Smooth muscle cell (in vitro differentiated cells): Measurements from ENCODE around the gene BAIAP2. TPM values are rescaled to one million over a fixed set of nuclear protein-coding genes. Genes with fewer than 3 reads are reported as not detected.
"Not testable (repeated sequence)": the region's sequence is repeated elsewhere in the genome, so short reads cannot be mapped to it uniquely, and the experiment has no call there.

ENCODE experiments used
- DNase-seq: peaks from one replicate; lab custom pipeline; 2025; ENCODE audit not compliant: unreplicated experiment; lab: John Stamatoyannopoulos, UW
- H2AFZ ChIP-seq: fragments of 200-600 bp; sonication (generic); 2 replicates; pipeline ENCODE4 v1.6.0; 2016; ENCODE audit warnings: antibody characterized with exemption, low read depth, mild to moderate bottlenecking
- H3F3A ChIP-seq: fragments of 200-600 bp; sonication (generic); 2 replicates; pipeline ENCODE4 v1.6.0; 2017; ENCODE audit warnings: antibody characterized with exemption, low read depth
- H3K27ac ChIP-seq: fragments of 200-600 bp; sonication (generic); 2 replicates; pipeline ENCODE4 v1.5.1; 2016; ENCODE audit warnings: low read depth, mild to moderate bottlenecking
- H3K27me3 ChIP-seq: fragments of 200-600 bp; sonication (generic); 2 replicates; pipeline ENCODE4 v1.6.1; 2016; ENCODE audit warnings: low read depth, mild to moderate bottlenecking
- H3K36me3 ChIP-seq: fragments of 200-600 bp; sonication (generic); 2 replicates; pipeline ENCODE4 v1.5.1; 2016; ENCODE audit warnings: low read depth
- H3K4me1 ChIP-seq: fragments of 200-600 bp; sonication (generic); 2 replicates; pipeline ENCODE4 v1.5.1; 2016; ENCODE audit warnings: low read depth
- H3K4me2 ChIP-seq: fragments of 200-600 bp; sonication (generic); 2 replicates; pipeline ENCODE4 v1.6.0; 2016; ENCODE audit warnings: mild to moderate bottlenecking
- H3K4me3 ChIP-seq: fragments of 200-600 bp; sonication (generic); 2 replicates; pipeline ENCODE4 v1.5.1; 2016; ENCODE audit warnings: mild to moderate bottlenecking
- H3K79me2 ChIP-seq: fragments of 200-600 bp; sonication (generic); 2 replicates; pipeline ENCODE4 v1.6.0; 2016; ENCODE audit warnings: low read depth, mild to moderate bottlenecking
- H3K9ac ChIP-seq: fragments of 200-600 bp; sonication (generic); 2 replicates; pipeline ENCODE4 v1.6.0; 2016; ENCODE audit warnings: low read depth
- H3K9me3 ChIP-seq: fragments of 200-600 bp; sonication (generic); replicated peaks from 2 replicates; pipeline ENCODE4 v1.5.1; 2016; ENCODE audit warnings: low read depth
- H4K20me1 ChIP-seq: fragments of 200-600 bp; sonication (generic); 2 replicates; pipeline ENCODE4 v1.6.0; 2016; ENCODE audit warnings: low read depth
- WGBS: methylation state at CpG from one replicate; pipeline ENCODE4 v1.1.7; 2016; ENCODE audit warnings: low lambda C conversion rate; 5-methylcytosine and 5-hydroxymethylcytosine counted together
- polyA plus RNA-seq: library from polyadenylated mRNA; unstranded; fragments of >200 nt; fragmentation: Nextera tagmentation; extraction: Ambion mirVana; gene quantifications from 2 replicates; pipeline ENCODE4 v1.2.1, GENCODE V29; 2016
- total RNA-seq: library from RNA; depleted of rRNA; stranded (reverse); fragments of >200 nt; gene quantifications from 2 replicates; pipeline ENCODE4 v1.2.3, GENCODE V29; 2014
- TF ChIP-seq, protein P1 (sequence below): fragments of 200-600 bp; sonication (generic); IDR thresholded peaks from 2 replicates; pipeline ENCODE4 v1.5.1; 2017; ENCODE audit warnings: borderline replicate concordance, mild to moderate bottlenecking, antibody characterized with exemption; ENCODE audit not compliant: insufficient read depth, poor library complexity, severe bottlenecking

BAIAP2 gene
- total and polyA plus RNA-seq, 2 experiments from 2014 or later: 26.6 to 41.9 TPM

DNA sequence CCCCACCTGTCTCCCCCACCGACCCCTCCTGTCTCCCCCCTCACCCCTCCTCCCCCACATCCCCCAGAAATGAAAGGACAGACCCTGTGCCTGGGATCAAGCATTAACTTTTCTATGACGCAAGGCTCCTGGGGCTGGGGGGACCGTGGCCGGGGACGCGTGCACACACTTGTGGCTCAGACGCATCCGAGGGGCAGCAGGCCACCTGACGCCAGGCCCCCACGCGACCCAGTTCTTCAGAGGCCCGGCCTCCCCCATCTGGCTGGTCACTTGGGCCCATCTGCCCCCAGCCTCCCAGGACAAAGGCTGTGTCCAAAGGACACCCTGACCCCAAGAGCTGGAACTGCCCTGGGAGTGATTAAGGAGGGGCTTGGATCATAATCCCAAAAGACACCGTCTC is 116.3 kb downstream of the BAIAP2 start:
- TF ChIP-seq, protein P1, sequence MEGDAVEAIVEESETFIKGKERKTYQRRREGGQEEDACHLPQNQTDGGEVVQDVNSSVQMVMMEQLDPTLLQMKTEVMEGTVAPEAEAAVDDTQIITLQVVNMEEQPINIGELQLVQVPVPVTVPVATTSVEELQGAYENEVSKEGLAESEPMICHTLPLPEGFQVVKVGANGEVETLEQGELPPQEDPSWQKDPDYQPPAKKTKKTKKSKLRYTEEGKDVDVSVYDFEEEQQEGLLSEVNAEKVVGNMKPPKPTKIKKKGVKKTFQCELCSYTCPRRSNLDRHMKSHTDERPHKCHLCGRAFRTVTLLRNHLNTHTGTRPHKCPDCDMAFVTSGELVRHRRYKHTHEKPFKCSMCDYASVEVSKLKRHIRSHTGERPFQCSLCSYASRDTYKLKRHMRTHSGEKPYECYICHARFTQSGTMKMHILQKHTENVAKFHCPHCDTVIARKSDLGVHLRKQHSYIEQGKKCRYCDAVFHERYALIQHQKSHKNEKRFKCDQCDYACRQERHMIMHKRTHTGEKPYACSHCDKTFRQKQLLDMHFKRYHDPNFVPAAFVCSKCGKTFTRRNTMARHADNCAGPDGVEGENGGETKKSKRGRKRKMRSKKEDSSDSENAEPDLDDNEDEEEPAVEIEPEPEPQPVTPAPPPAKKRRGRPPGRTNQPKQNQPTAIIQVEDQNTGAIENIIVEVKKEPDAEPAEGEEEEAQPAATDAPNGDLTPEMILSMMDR: no peak
- Histone ChIP-seq H3K4me3 (no peak overlapping the region), H2AFZ (no peak overlapping the region)

DNA sequence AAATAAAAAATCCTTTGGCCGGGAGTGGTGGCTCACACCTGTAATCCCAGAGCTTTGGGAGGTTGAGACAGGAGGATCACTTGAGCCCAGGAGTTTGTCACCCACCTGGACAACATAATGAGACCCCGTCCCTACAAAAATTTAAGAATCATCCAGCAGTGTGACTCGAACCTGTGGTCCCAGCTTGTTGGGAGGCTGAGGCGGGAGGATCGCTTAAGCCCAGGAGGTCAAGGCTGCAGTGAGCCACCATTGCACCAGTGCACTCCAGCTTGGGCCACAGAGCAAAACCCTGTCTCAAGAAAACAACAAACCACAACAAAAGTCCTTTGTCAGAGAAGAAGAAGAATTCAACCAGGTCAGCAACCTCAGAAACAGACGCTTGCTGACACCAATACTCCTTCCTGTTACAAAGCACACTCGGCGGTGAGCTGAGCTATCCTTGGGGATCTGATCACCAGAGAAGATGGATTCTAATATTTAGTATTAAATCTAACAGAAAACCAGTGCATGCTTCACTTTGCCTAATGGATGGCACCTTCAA is 117.4 kb downstream of the BAIAP2 start:
- Histone ChIP-seq H3K9ac (no peak overlapping the region), H3K36me3 (no peaks in the 10 kb centered on the region), H3K9me3 (no peaks in the 10 kb centered on the region), H4K20me1 (no peaks in the 10 kb centered on the region), H3K79me2 (no peaks in the 10 kb centered on the region), H3F3A (no peaks in the 10 kb centered on the region), H3K4me3 (no peak overlapping the region), H3K27me3 (no peaks in the 10 kb centered on the region), H3K27ac (no peak overlapping the region), H3K4me2 (no peak overlapping the region), H2AFZ (no peak overlapping the region), H3K4me1 (no peaks in the 10 kb centered on the region)
- TF ChIP-seq, protein P1: no peak
- WGBS: 85% methylated on average over 8 of the region's 8 CpGs
- DNase-seq: no peak

More for the DNA sequence above, 116.3 kb downstream of the BAIAP2 start:
- no peaks in the 10 kb centered on the region for H3F3A ChIP-seq
- H3K4me1 ChIP-seq: no peaks in the 10 kb centered on the region
- H3K9ac ChIP-seq: no peak overlapping the region
- no peak overlapping the region for H3K27ac ChIP-seq
- no peak overlapping the region for H3K4me2 ChIP-seq
- 87% methylated on average over 12 of the region's 13 CpGs for WGBS
- H3K27me3 ChIP-seq: no peaks in the 10 kb centered on the region
- H4K20me1 ChIP-seq: no peaks in the 10 kb centered on the region
- DNase-seq: no peak
- H3K36me3 ChIP-seq: no peaks in the 10 kb centered on the region
- H3K79me2 ChIP-seq: no peaks in the 10 kb centered on the region
- H3K9me3 ChIP-seq: no peaks in the 10 kb centered on the region

DNA sequence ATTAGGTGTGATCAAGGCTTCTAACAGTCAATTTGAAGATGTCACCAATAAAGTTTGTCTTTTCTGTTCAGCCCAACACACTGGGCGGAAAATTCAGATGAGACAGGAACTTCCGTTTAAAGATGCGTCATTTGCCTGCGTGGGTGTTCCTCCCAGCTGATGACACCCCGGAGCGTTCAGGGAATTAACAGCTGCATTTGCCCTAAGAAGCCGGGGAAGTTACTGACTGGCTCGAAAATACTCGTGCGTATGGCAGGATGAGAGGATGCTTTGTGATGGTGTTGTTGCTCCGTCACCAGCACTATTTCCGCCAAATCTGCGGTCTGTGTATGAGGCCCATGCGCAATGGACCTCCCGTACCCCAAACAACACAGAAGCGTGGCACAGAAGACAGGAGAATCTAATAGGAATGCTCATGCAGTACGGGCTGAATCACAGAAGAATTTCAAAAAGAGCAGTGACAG is 118.4 kb downstream of the BAIAP2 start:
- Histone ChIP-seq H3K9me3 (no peaks in the 10 kb centered on the region), H3K9ac (no peak overlapping the region), H3K27ac (no peak overlapping the region), H3K4me3 (no peak overlapping the region), H3K4me1 (no peaks in the 10 kb centered on the region), H4K20me1 (no peaks in the 10 kb centered on the region), H3K4me2 (no peak overlapping the region), H2AFZ (no peak overlapping the region), H3K79me2 (no peaks in the 10 kb centered on the region), H3F3A (no peaks in the 10 kb centered on the region), H3K27me3 (no peaks in the 10 kb centered on the region), H3K36me3 (no peaks in the 10 kb centered on the region)
- WGBS: 74% methylated on average over 17 of the region's 17 CpGs
- TF ChIP-seq, protein P1: no peak
- no peak for DNase-seq

DNA sequence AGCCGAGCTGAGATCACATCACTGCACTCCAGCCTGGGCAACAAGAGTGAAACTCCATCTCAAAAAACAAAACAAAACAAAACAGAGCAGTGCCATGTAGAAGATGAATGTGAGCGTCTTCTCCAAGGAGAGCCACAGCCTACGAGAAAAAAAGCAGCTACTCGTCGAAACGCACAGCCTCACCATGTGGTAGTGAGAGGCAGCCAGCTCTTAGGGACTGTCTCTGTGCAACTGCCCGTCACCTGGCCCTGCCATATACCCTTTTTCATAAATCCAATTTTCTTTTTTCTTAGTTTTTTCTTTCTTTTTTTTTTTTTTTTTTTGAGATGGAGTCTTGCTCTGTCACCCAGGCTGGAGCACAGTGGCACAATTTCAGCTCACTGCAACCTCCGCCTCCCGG is 119.1 kb downstream of the BAIAP2 start:
- DNase-seq, H3K27ac ChIP-seq, H3K4me1 ChIP-seq, H3K9ac ChIP-seq, H4K20me1 ChIP-seq, H3K4me2 ChIP-seq, H3K27me3 ChIP-seq, H3K4me3 ChIP-seq, H3K36me3 ChIP-seq, H2AFZ ChIP-seq, H3K79me2 ChIP-seq, H3F3A ChIP-seq, H3K9me3 ChIP-seq: not testable (repeated sequence)
- WGBS: 89% methylated on average over 9 of the region's 9 CpGs
